ENCODE data around the gene LHB. TPM values are rescaled to one million over a fixed set of nuclear protein-coding genes. Genes with fewer than 3 reads are reported as not detected.

Gene LHB
- total and polyA plus RNA-seq, 2 of the 4 experiments (the other 2 are of a cell fraction) = not detected

DNA sequence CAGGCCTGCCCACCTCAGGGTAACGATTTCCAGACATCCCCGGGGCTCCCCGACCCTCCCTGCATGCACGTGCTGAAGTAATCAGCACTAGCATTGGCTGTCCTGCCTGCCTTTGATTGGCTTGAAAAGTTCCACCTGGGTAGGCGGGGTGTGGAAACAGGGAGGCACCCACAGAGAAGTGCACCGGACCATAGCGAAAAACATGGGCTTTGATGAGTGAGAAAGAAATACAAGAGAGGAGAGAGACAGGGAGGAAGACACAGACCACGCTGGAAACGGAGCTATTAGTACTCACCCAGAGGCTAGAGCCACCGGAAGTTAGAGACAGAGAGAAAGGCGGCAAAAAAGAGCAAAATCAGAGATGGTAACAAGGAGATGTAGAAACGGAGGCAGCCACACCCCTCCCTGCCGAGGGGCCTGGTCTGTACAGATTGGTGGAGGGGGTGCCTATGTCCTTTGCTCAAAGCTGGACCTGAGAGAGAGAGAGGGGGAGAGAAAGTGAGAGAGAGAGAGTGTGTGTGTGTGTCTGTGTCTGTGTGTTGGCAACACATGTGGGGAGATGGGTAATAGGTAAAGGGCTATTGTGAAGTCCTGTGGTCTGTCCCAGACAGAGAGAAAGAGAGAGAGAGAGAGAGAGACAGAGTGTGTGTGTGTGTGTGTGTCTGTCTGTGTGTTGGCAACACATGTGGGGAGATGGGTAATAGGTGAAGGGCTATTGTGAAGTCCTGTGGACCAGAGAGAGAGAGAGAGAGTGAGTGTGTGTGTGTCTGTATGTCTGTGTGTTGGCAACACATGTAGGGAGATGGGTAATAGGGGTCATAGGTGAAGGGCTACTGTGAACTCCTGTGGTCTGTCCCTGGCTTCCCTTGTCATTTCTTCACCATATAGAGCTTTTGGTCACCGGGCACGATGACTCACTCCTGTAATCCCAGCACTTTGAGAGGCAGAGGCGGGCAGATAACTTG is 4.3 kb upstream of the LHB start:
- peak overlapping the region; percentile 27 for H2AFZ ChIP-seq (replicated peaks; ENCODE audit: low read length, poor library complexity)
- H2BK20ac ChIP-seq (ENCODE audit: low read depth, low read length) = 0 out of 2 replicates have a peak overlapping the region, but pooled peaks have one; percentile 20
- peak overlapping the region; percentile 2; the same call in 1 of the 2 replicates for H3K4ac ChIP-seq (ENCODE audit: low read depth, low read length)
- dilution Hi-C loops (cut with HindIII; ENCODE audit: low sequenced_read_pairs, unreplicated experiment) = no loop called here
- H3K9me1 ChIP-seq (ENCODE audit: insufficient read depth, low read length) = 0 out of 2 replicates have a peak, but pooled peaks cover 3% of the 10 kb centered on the region
- no peak overlapping the region; the same call in 1 of the 2 replicates for H3K23ac ChIP-seq (ENCODE audit: low read depth, low read length)
- no peaks in the 10 kb centered on the region for H4K20me1 ChIP-seq (ENCODE audit: insufficient read depth, low read length)
- peak overlapping the region in 1 of 2 experiments; percentile 25; a peak in 1 of 4 replicates for H4K8ac ChIP-seq (ENCODE audit: low read depth in 2 of 2, low read length in 2 of 2)
- H3K56ac ChIP-seq (ENCODE audit: extremely low read depth, insufficient read depth, low read length) = no peak overlapping the region
- H3K36me3 ChIP-seq (ENCODE audit: control insufficient read depth, insufficient read depth, low read length) = peaks cover under 1% of the 10 kb centered on the region; the same call in 1 of the 2 replicates
- 0 out of 3 replicates have a peak overlapping the region, but pooled peaks have one; percentile 43 for H2BK15ac ChIP-seq (ENCODE audit: low read depth, low read length)
- peak; percentile 25 for DNase-seq
- no peak overlapping the region for H3K4me2 ChIP-seq (ENCODE audit: low read depth, low read length)
- no peaks in the 10 kb centered on the region; a peak in 1 of 4 replicates for H3K79me1 ChIP-seq (ENCODE audit: low read depth in 1 of 2, low read length in 2 of 2)
- no peak overlapping the region for H3K27ac ChIP-seq (ENCODE audit: insufficient read depth, low read length)
- WGBS, 2 experiments (ENCODE audit: extremely low coverage in 2 of 2, insufficient read length in 1 of 2) = 45% methylated on average over 4 of the region's 16 CpGs; no CpG with 5 or more reads in 1 of the 2 experiments
- no peak overlapping the region for H4K91ac ChIP-seq (ENCODE audit: insufficient read depth, low read depth, low read length)
- BruUV-seq (replicated peaks) = no TSS peak
- H3K4me1 ChIP-seq (ENCODE audit: control insufficient read depth, insufficient read depth, low read length) = peaks cover 9% of the 10 kb centered on the region; the same call in 1 of the 2 replicates
- H2AK9ac ChIP-seq (replicated peaks; ENCODE audit: low read depth, low read length, poor library complexity) = peak overlapping the region; percentile 37
- no peak overlapping the region for H3K18ac ChIP-seq (ENCODE audit: low read depth, low read length)
- no peaks in the 10 kb centered on the region for H3K9me3 ChIP-seq (ENCODE audit: control insufficient read depth, insufficient read depth, low read length)
- TF ChIP-seq BHLHE40 (IDR thresholded peaks at IDR 0.05; ENCODE audit: low read depth, low read length) (0 out of 2 replicates have a peak, but pooled peaks have one; percentile 14), FOS (IDR thresholded peaks at IDR 0.05; ENCODE audit: low read depth, low read length) (0 out of 2 replicates have a peak, but pooled peaks have one; percentile 8), ELK1 (IDR thresholded peaks at IDR 0.05; ENCODE audit: borderline replicate concordance, low read depth, low read length) (no peak)
- intact Hi-C loops (cut with micrococcal nuclease) = no loop called here
- POLR2A ChIA-PET (ENCODE audit: unreplicated experiment) = no interaction called here
- H3K14ac ChIP-seq (replicated peaks; ENCODE audit: low read depth, low read length) = no peak overlapping the region
- H2AK5ac ChIP-seq (ENCODE audit: low read depth, low read length) = peak overlapping the region; percentile 78
- ATAC-seq (ENCODE audit: low read depth) = no peak
- in situ Hi-C loops (cut with MboI; ENCODE audit: low sequenced_read_pairs) = no loop called here
- no peak overlapping the region for H3K9ac ChIP-seq (ENCODE audit: low read depth, low read length)
- peaks cover 2% of the 10 kb centered on the region; the same call in 1 of the 2 replicates for H3K27me3 ChIP-seq (ENCODE audit: control insufficient read depth, insufficient read depth, low read length)
- H2BK5ac ChIP-seq (ENCODE audit: low read depth, low read length, poor library complexity, severe bottlenecking) = no peak overlapping the region
- CTCF ChIA-PET = no interaction called here
- no peak overlapping the region for H2BK120ac ChIP-seq (ENCODE audit: low read depth, low read length)
- no peak overlapping the region for H4K5ac ChIP-seq (ENCODE audit: low read depth, low read length)
- H3K4me3 ChIP-seq (ENCODE audit: insufficient read depth, low read depth, low read length) = no peak overlapping the region

All from IMR-90 (cell line).